H9 (cell line): ENCODE measurements around the gene FBXL16. TPM values are rescaled to one million over a fixed set of nuclear protein-coding genes. Genes with fewer than 3 reads are reported as not detected.

Experiments
- DNase-seq: peaks from one replicate; pipeline ENCODE4 v3.0.0-alpha.2; 2017
- H2AFZ ChIP-seq: one replicate; pipeline ENCODE4 v1.6.1; 2013; ENCODE audit warnings: mild to moderate bottlenecking, low read length, control low read depth, moderate library complexity
- H2AK5ac ChIP-seq: 2 replicates; pipeline ENCODE4 v1.6.1; 2013; ENCODE audit warnings: low read length, control low read depth, mixed read lengths; ENCODE audit not compliant: insufficient read length
- H2BK120ac ChIP-seq: one replicate; pipeline ENCODE4 v1.6.1; 2013; ENCODE audit warnings: low read depth, mild to moderate bottlenecking, low read length, control low read depth, inconsistent platforms; ENCODE audit not compliant: poor library complexity, severe bottlenecking
- H2BK12ac ChIP-seq: 2 replicates; pipeline ENCODE4 v1.6.1; 2013; ENCODE audit warnings: low read length, control low read depth, mixed read lengths, low read depth; ENCODE audit not compliant: insufficient read length
- H2BK15ac ChIP-seq: 2 replicates; pipeline ENCODE4 v1.6.1; 2013; ENCODE audit warnings: low read depth, low read length, control low read depth
- H2BK20ac ChIP-seq: one replicate; pipeline ENCODE4 v1.6.1; 2013; ENCODE audit warnings: low read depth, mild to moderate bottlenecking, low read length, control low read depth, inconsistent platforms; ENCODE audit not compliant: poor library complexity, severe bottlenecking
- H2BK5ac ChIP-seq: 2 replicates; pipeline ENCODE4 v1.6.1; 2013; ENCODE audit warnings: low read length, control low read depth, mixed read lengths; ENCODE audit not compliant: insufficient read length
- H3K14ac ChIP-seq: 2 replicates; pipeline ENCODE4 v1.6.1; 2013; ENCODE audit warnings: low read length, control low read depth; ENCODE audit not compliant: insufficient read depth
- H3K18ac ChIP-seq: 2 replicates; pipeline ENCODE4 v1.6.1; 2013; ENCODE audit warnings: low read depth, mild to moderate bottlenecking, mixed read lengths, low read length, control low read depth; ENCODE audit not compliant: insufficient read length
- H3K23ac ChIP-seq: 2 replicates; pipeline ENCODE4 v1.6.1; 2013; ENCODE audit warnings: low read length, control low read depth, mixed read lengths, low read depth; ENCODE audit not compliant: insufficient read length
- H3K23me2 ChIP-seq: 2 replicates; pipeline ENCODE4 v1.6.1; 2013; ENCODE audit warnings: low read depth, mild to moderate bottlenecking, mixed read lengths, low read length, control low read depth; ENCODE audit not compliant: insufficient read length, poor library complexity, severe bottlenecking
- H3K27ac ChIP-seq: 2 replicates; pipeline ENCODE4 v1.5.1; 2013; ENCODE audit warnings: low read length, control low read depth, mixed read lengths, low read depth; ENCODE audit not compliant: insufficient read length
- H3K27me3 ChIP-seq: 2 replicates; pipeline ENCODE4 v1.6.1; 2013; ENCODE audit warnings: low read length, control low read depth, inconsistent platforms; ENCODE audit not compliant: insufficient read depth
- H3K4ac ChIP-seq: 2 replicates; pipeline ENCODE4 v1.6.1; 2013; ENCODE audit warnings: low read depth, mild to moderate bottlenecking, control low read depth, inconsistent platforms, low read length, moderate library complexity
- H3K4me1 ChIP-seq: 2 replicates; pipeline ENCODE4 v1.6.1; 2013; ENCODE audit warnings: low read length, control low read depth, inconsistent platforms; ENCODE audit not compliant: insufficient read depth
- H3K4me2 ChIP-seq: 2 replicates; pipeline ENCODE4 v1.6.1; 2013; ENCODE audit warnings: low read length, control low read depth, mixed read lengths; ENCODE audit not compliant: insufficient read length, insufficient read depth
- H3K56ac ChIP-seq: 2 replicates; pipeline ENCODE4 v1.6.1; 2013; ENCODE audit warnings: low read depth, mild to moderate bottlenecking, mixed read lengths, low read length, control low read depth; ENCODE audit not compliant: insufficient read length
- H3K79me1 ChIP-seq: 2 replicates; pipeline ENCODE4 v1.6.1; 2013; ENCODE audit warnings: low read depth, mild to moderate bottlenecking, moderate library complexity, low read length, control low read depth, inconsistent platforms; ENCODE audit not compliant: insufficient read depth, poor library complexity, severe bottlenecking
- H3K79me2 ChIP-seq: 2 replicates; pipeline ENCODE4 v1.6.1; 2013; ENCODE audit warnings: low read length, control low read depth, inconsistent platforms; ENCODE audit not compliant: insufficient read depth
- H3K9ac ChIP-seq: 2 replicates; pipeline ENCODE4 v1.6.1; 2013; ENCODE audit warnings: low read length, control low read depth, mixed read lengths; ENCODE audit not compliant: insufficient read length; ENCODE audit errors: extremely low read depth
- H3K9me3 ChIP-seq: one replicate; pipeline ENCODE4 v1.6.1; 2013; ENCODE audit warnings: low read depth, low read length, inconsistent platforms; ENCODE audit not compliant: control insufficient read depth
- H3T11ph ChIP-seq: one replicate; pipeline ENCODE4 v1.6.1; 2013; ENCODE audit warnings: mild to moderate bottlenecking, low read length, control low read depth, inconsistent platforms
- H4K20me1 ChIP-seq: one replicate; pipeline ENCODE4 v1.6.1; 2013; ENCODE audit not compliant: control insufficient read depth, insufficient read length, insufficient read depth
- H4K5ac ChIP-seq: 2 replicates; pipeline ENCODE4 v1.6.1; 2013; ENCODE audit warnings: low read depth, mild to moderate bottlenecking, mixed read lengths, low read length, control low read depth; ENCODE audit not compliant: insufficient read length
- H4K8ac ChIP-seq: replicated peaks from 2 replicates; pipeline ENCODE4 v1.6.1; 2013; ENCODE audit warnings: low read length, control low read depth, mixed read lengths, low read depth; ENCODE audit not compliant: insufficient read length
- H4K91ac ChIP-seq: 2 replicates; pipeline ENCODE4 v1.6.1; 2013; ENCODE audit warnings: low read depth, mild to moderate bottlenecking, moderate library complexity, mixed read lengths, low read length, control low read depth; ENCODE audit not compliant: insufficient read length
- H3K27ac Mint-ChIP-seq, 3 experiments: 2 replicates in 2 of 3; 3 replicates in 1 of 3; pipeline ENCODE4 v1.8.0; 2020 to 2021; ENCODE audit warnings: mixed read lengths in 3 of 3, mild to moderate bottlenecking in 1 of 3, moderate library complexity in 1 of 3
- H3K27me3 Mint-ChIP-seq: 2 replicates; pipeline ENCODE4 v1.8.0; 2021; ENCODE audit warnings: low read depth, mild to moderate bottlenecking, moderate library complexity, mixed read lengths
- H3K36me3 Mint-ChIP-seq, 3 experiments: 2 replicates in 2 of 3; 3 replicates in 1 of 3; pipeline ENCODE4 v1.8.0; 2020 to 2021; ENCODE audit warnings: low read depth in 3 of 3, mixed read lengths in 3 of 3; ENCODE audit not compliant: insufficient read depth in 1 of 3
- H3K4me1 Mint-ChIP-seq, 2 experiments: 2 replicates each; pipeline ENCODE4 v1.8.0; 2020; ENCODE audit warnings: mixed read lengths in 2 of 2
- H3K4me3 Mint-ChIP-seq, 2 experiments: 2 replicates in 1 of 2; 3 replicates in 1 of 2; pipeline ENCODE4 v1.8.0; 2020 to 2021; ENCODE audit warnings: mild to moderate bottlenecking in 2 of 2, mixed read lengths in 2 of 2, moderate library complexity in 1 of 2
- H3K9me3 Mint-ChIP-seq, 2 experiments: 2 replicates in 1 of 2; 3 replicates in 1 of 2; pipeline ENCODE4 v1.8.0; 2020; ENCODE audit warnings: mild to moderate bottlenecking in 2 of 2, mixed read lengths in 2 of 2, moderate library complexity in 1 of 2
- CTCF ChIP-seq: fragments of 200-600 bp; sonication (generic); conservative IDR thresholded peaks from 3 replicates; pipeline ENCODE4 v1.8.0; 2021; ENCODE audit warnings: antibody characterized with exemption, mild to moderate bottlenecking
- WGBS: extraction: QIAGEN DNeasy Blood & Tissue Kit; methylation state at CpG from one replicate; pipeline ENCODE4 v1.1.7; 2013; ENCODE audit warnings: missing lambda C conversion rate, low lambda C conversion rate, mixed read lengths; ENCODE audit not compliant: insufficient read length; ENCODE audit errors: extremely low coverage; 5-methylcytosine and 5-hydroxymethylcytosine counted together
- total RNA-seq: library from RNA; stranded (reverse); gene quantifications from 2 replicates; pipeline ENCODE4 v1.2.1, GENCODE V29; 2021

FBXL16 gene
- total RNA-seq, 1 experiment from 2014 or later = 9.6 TPM

- Histone ChIP-seq H4K8ac (no peak overlapping the region), H3K14ac (no peak overlapping the region), H2BK5ac (no peak overlapping the region), H2AK5ac (no peak overlapping the region), H3K4me2 (no peak overlapping the region), H3K27me3 (no peaks in the 10 kb centered on the region), H3K23me2 (no peaks in the 10 kb centered on the region), H3T11ph (no peak overlapping the region), H3K18ac (no peak overlapping the region), H2AFZ (no peak overlapping the region), H3K27ac (no peak overlapping the region), H4K5ac (no peak overlapping the region), H3K9me3 (no peaks in the 10 kb centered on the region), H3K56ac (no peak overlapping the region), H3K9ac (no peak overlapping the region), H4K20me1 (no peaks in the 10 kb centered on the region), H2BK15ac (no peak overlapping the region), H3K23ac (no peak overlapping the region), H3K79me1 (no peaks in the 10 kb centered on the region), H2BK120ac (no peak overlapping the region), H4K91ac (no peak overlapping the region), H2BK20ac (no peak overlapping the region), H2BK12ac (no peak overlapping the region), H3K79me2 (no peaks in the 10 kb centered on the region), H3K4ac (no peak overlapping the region), H3K4me1 (no peaks in the 10 kb centered on the region; the same call in 1 of the 2 replicates)
- Mint-ChIP-seq H3K4me3 (peak overlapping the region in 1 of 2 experiments; percentile 50; a peak in 2 of 5 replicates), H3K9me3 (no peaks in the 10 kb centered on the region), H3K4me1 (peaks cover under 1 to 5% of the 10 kb centered on the region in 2 experiments), H3K27me3 (no peaks in the 10 kb centered on the region), H3K27ac (peak overlapping the region in 1 of 3 experiments; percentile 83; a peak in 1 of 7 replicates), H3K36me3 (peaks cover 2 to 13% (median 8%) of the 10 kb centered on the region in 3 experiments; a peak in 5 of 7 replicates)
- WGBS = no CpG with 5 or more reads among the region's 21 CpGs
- TF ChIP-seq CTCF = no peak
- DNase-seq = no peak
Measured at GRCh38 chr16:662597-662996, 43.0 kb downstream of the FBXL16 start.
